GM12801 (cell line): ENCODE measurements around the gene TTBK1.

Experiments used
- CTCF ChIP-seq: IDR thresholded peaks from one replicate; pipeline ENCODE4 v1.5.1; 2011; ENCODE audit warnings: control low read depth; ENCODE audit not compliant: insufficient read length; ENCODE audit errors: extremely low read depth

Gene TTBK1

GRCh38 chr6:43216200-43216599 lies 27.1 kb upstream of the TTBK1 start:
- TF ChIP-seq CTCF = no peak

GRCh38 chr6:43217351-43217750 lies 25.9 kb upstream of the TTBK1 start:
- TF ChIP-seq CTCF = no peak

GRCh38 chr6:43219119-43219518 lies 24.2 kb upstream of the TTBK1 start:
- no peak for TF ChIP-seq CTCF

GRCh38 chr6:43219814-43220213 lies 23.5 kb upstream of the TTBK1 start:
- TF ChIP-seq CTCF = no peak

- no peak for TF ChIP-seq CTCF
These were observed 22.8 kb upstream of the TTBK1 start for GRCh38 chr6:43220439-43220951.

GRCh38 chr6:43221046-43221972 lies 22.0 kb upstream of the TTBK1 start:
- TF ChIP-seq CTCF = no peak

GRCh38 chr6:43222418-43223059 lies 20.7 kb upstream of the TTBK1 start:
- TF ChIP-seq CTCF = no peak
